Activated CD4-positive, alpha-beta T cell treated with anti-CD3 and anti-CD28 coated beads for 24 hours (primary cell): ENCODE results near the gene MED7.

ENCODE experiments used
- DNase-seq, 2 donors: peaks; one replicate each; pipeline ENCODE4 v3.0.0-alpha.2; 2020; ENCODE audit warnings: low read depth in 2 of 2

Gene MED7

GRCh38 chr5:157106630-157107461, 35.8 kb downstream of the MED7 start:
- no peak for DNase-seq

- no peak for DNase-seq
Measured at GRCh38 chr5:157100140-157100679, 42.5 kb downstream of the MED7 start.

- DNase-seq: no peak
Measured at GRCh38 chr5:157088342-157088990, 54.2 kb downstream of the MED7 start.
